GM18511 (cell line): ENCODE measurements around the gene CASKIN2.

ENCODE experiments used
- ATAC-seq: cut with Tn5 transposase; IDR thresholded peaks from one replicate; pipeline ENCODE4 v1.9.1; 2021; ENCODE audit warnings: mild to moderate bottlenecking, moderate library complexity; ENCODE audit not compliant: unreplicated experiment

Gene CASKIN2

GRCh38 chr17:75506888-75507287, 8.4 kb downstream of the CASKIN2 start:
- no peak for ATAC-seq

- no peak for ATAC-seq
Measured at GRCh38 chr17:75506134-75506533, 9.2 kb downstream of the CASKIN2 start.

GRCh38 chr17:75505640-75506039, 9.7 kb downstream of the CASKIN2 start:
- ATAC-seq, result no peak

GRCh38 chr17:75505152-75505409, 10.3 kb downstream of the CASKIN2 start:
- no peak for ATAC-seq

- no peak for ATAC-seq
Measured at GRCh38 chr17:75504347-75505151, 10.8 kb downstream of the CASKIN2 start.

GRCh38 chr17:75503976-75504346, 11.4 kb downstream of the CASKIN2 start:
- ATAC-seq, result no peak

- no peak for ATAC-seq
Measured at GRCh38 chr17:75503337-75503950, 11.9 kb downstream of the CASKIN2 start.

- no peak for ATAC-seq
Measured at GRCh38 chr17:75502721-75503329, 12.5 kb downstream of the CASKIN2 start.

GRCh38 chr17:75502072-75502720, 13.1 kb downstream of the CASKIN2 start:
- ATAC-seq, result no peak

- no peak for ATAC-seq
Measured at GRCh38 chr17:75501378-75502071, 13.8 kb downstream of the CASKIN2 start.

- ATAC-seq, result no peak
Measured at GRCh38 chr17:75500419-75501216, 14.7 kb downstream of the CASKIN2 start.

GRCh38 chr17:75499313-75500022, 15.9 kb downstream of the CASKIN2 start:
- ATAC-seq, result no peak

GRCh38 chr17:75498726-75499213, 16.6 kb downstream of the CASKIN2 start:
- ATAC-seq, result no peak

- ATAC-seq, result no peak
Measured at GRCh38 chr17:75498039-75498725, 17.2 kb downstream of the CASKIN2 start.

GRCh38 chr17:75496005-75496404, 19.3 kb downstream of the CASKIN2 start:
- no peak for ATAC-seq

- no peak for ATAC-seq
Measured at GRCh38 chr17:75494326-75494877, 20.9 kb downstream of the CASKIN2 start.

- no peak for ATAC-seq
Measured at GRCh38 chr17:75493476-75494129, 21.7 kb downstream of the CASKIN2 start.

- ATAC-seq, result no peak
Measured at GRCh38 chr17:75492555-75493168, 22.7 kb downstream of the CASKIN2 start.
